Osteocyte (in vitro differentiated cells): Measurements from ENCODE around the gene LY6G5C. TPM values are rescaled to one million over a fixed set of nuclear protein-coding genes. Genes with fewer than 3 reads are reported as not detected.

ENCODE experiments used
- DNase-seq: peaks from one replicate; pipeline ENCODE4 v3.0.0; 2021; ENCODE audit warnings: mixed read lengths; ENCODE audit not compliant: unreplicated experiment; ENCODE audit errors: extremely low spot score
- H3K27ac Mint-ChIP-seq: one replicate; pipeline ENCODE4 v1.8.0; 2021; ENCODE audit warnings: mild to moderate bottlenecking, mixed read lengths; ENCODE audit not compliant: unreplicated experiment
- H3K27me3 Mint-ChIP-seq: one replicate; pipeline ENCODE4 v1.8.0; 2021; ENCODE audit warnings: mixed read lengths; ENCODE audit not compliant: unreplicated experiment
- H3K36me3 Mint-ChIP-seq: one replicate; pipeline ENCODE4 v1.8.0; 2021; ENCODE audit warnings: mixed read lengths; ENCODE audit not compliant: unreplicated experiment
- H3K4me1 Mint-ChIP-seq: one replicate; pipeline ENCODE4 v1.8.0; 2021; ENCODE audit warnings: mixed read lengths; ENCODE audit not compliant: unreplicated experiment
- H3K4me3 Mint-ChIP-seq: one replicate; pipeline ENCODE4 v1.8.0; 2021; ENCODE audit warnings: mild to moderate bottlenecking, moderate library complexity, mixed read lengths; ENCODE audit not compliant: unreplicated experiment
- H3K9me3 Mint-ChIP-seq: one replicate; pipeline ENCODE4 v1.8.0; 2021; ENCODE audit warnings: mixed read lengths; ENCODE audit not compliant: unreplicated experiment
- CTCF ChIP-seq: fragments of 200-600 bp; sonication (generic); IDR thresholded peaks from 2 replicates; pipeline ENCODE4 v1.5.0; 2021; ENCODE audit warnings: antibody characterized with exemption, mild to moderate bottlenecking, moderate library complexity
- total RNA-seq: library from RNA; stranded (reverse); gene quantifications from 2 replicates; pipeline ENCODE4 v1.2.1, GENCODE V29; 2021

The LY6G5C gene
- total RNA-seq, 1 donor from 2014 or later, result 3.9 TPM

DNA sequence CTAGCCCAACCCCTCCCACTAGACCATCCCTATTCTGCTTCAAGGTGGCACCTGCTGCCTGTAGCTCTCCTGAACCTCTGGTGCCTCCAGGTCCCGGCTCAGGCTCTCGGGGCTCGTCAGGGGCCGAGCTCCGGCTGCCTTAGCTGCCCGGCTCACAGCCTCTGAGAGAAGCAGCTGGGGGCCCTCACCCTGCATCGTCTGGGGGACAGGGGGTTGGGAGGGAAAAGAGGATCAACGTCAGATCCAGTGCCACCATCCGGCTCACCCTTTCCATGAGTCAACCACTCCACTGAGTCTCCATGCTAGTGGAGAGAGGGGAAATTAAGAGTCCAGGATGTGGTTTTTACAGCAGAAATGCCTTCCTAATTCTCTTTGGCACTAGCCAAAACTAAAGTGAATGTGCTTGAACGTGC lies 41.4 kb downstream of the LY6G5C start:
- Mint-ChIP-seq H3K4me1 (no peaks in the 10 kb centered on the region), H3K4me3 (no peak overlapping the region), H3K27ac (no peak overlapping the region), H3K36me3 (peaks cover 33% of the 10 kb centered on the region), H3K27me3 (no peaks in the 10 kb centered on the region), H3K9me3 (no peaks in the 10 kb centered on the region)
- no peak for TF ChIP-seq CTCF
- no peak for DNase-seq

DNA sequence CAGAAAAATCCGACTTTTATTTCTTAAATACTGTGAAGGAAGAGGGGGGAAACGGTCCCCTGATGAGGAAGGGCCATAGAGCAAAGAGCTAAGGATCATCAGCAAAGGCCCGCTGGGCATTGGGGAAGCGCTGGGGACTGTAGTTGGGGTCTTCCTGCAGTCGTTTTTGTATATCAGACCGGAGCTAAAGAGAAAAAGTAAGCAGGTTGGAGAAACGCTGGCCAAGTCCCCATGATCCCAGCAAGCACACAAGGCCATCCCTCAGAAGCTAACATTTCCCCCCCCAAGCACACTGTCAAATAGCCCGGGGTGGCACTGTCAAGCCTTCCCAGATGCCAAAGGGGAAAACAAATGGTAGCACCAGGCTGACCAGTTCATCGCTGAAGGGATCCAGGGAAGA lies 41.8 kb downstream of the LY6G5C start:
- Mint-ChIP-seq H3K36me3 (peaks cover 34% of the 10 kb centered on the region), H3K4me1 (peaks cover under 1% of the 10 kb centered on the region), H3K9me3 (no peaks in the 10 kb centered on the region), H3K4me3 (no peak overlapping the region), H3K27me3 (no peaks in the 10 kb centered on the region), H3K27ac (no peak overlapping the region)
- no peak for DNase-seq
- no peak for TF ChIP-seq CTCF

DNA sequence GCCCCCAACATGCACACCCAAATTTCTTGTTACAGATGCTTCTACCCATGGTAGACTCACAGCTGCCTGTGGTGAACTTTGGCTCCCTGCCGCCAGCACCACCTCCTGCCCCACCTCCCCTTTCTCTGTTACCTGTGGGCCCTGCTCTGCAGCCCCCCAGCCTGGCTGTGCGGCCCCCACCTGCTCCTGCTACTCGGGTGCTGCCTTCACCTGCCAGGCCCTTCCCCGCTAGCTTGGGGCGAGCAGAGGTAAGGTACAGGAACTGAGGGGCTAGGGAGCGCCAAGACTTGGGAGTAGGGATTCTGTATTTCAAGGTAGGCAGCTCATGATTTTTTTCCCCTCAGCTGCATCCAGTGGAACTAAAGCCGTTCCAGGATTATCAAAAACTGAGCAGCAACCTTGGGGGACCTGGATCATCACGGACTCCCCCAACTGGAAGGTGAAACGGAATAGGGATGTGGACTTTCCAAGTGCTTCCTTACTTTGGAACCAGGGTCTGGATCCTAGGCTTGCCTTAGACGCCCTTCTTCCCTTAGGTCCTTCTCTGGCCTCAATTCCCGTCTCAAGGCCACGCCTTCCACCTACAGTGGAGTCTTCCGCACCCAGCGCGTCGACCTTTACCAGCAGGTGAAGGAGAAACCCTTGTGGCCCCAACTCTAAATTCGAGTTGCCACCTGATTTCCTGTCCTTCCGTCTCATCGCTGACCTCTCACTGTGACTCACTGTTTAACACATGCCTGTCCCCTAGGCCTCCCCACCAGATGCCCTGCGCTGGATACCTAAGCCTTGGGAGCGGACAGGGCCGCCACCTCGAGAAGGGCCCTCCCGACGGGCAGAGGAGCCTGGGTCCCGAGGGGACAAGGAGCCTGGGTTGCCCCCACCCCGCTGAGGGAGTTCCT lies 43.9 kb downstream of the LY6G5C start:
- TF ChIP-seq CTCF, result no peak
- no peak overlapping the region for H3K4me3 Mint-ChIP-seq
- peaks cover 2% of the 10 kb centered on the region for H3K4me1 Mint-ChIP-seq
- peaks cover 42% of the 10 kb centered on the region for H3K36me3 Mint-ChIP-seq
- H3K27ac Mint-ChIP-seq, result no peak overlapping the region
- no peaks in the 10 kb centered on the region for H3K9me3 Mint-ChIP-seq
- DNase-seq, result no peak
- no peaks in the 10 kb centered on the region for H3K27me3 Mint-ChIP-seq

GRCh38 chr6:31634969-31635575 lies 45.8 kb downstream of the LY6G5C start:
- no peak overlapping the region for H3K4me3 Mint-ChIP-seq
- peaks cover 38% of the 10 kb centered on the region for H3K36me3 Mint-ChIP-seq
- no peak for DNase-seq
- peaks cover 2% of the 10 kb centered on the region for H3K4me1 Mint-ChIP-seq
- no peaks in the 10 kb centered on the region for H3K9me3 Mint-ChIP-seq
- no peak for TF ChIP-seq CTCF
- H3K27me3 Mint-ChIP-seq, result no peaks in the 10 kb centered on the region
- H3K27ac Mint-ChIP-seq, result no peak overlapping the region

GRCh38 chr6:31634131-31634530 lies 46.7 kb downstream of the LY6G5C start:
- Mint-ChIP-seq H3K4me1 (peaks cover 2% of the 10 kb centered on the region), H3K9me3 (no peaks in the 10 kb centered on the region), H3K4me3 (no peak overlapping the region)

More at GRCh38 chr6:31634131-31634530, 46.7 kb downstream of the LY6G5C start:
- Mint-ChIP-seq H3K27ac (peak overlapping the region; percentile 52), H3K36me3 (peaks cover 41% of the 10 kb centered on the region), H3K27me3 (no peaks in the 10 kb centered on the region)
- TF ChIP-seq CTCF, result no peak
- no peak for DNase-seq
